GM13977 (cell line): ENCODE data around the gene PDCL2.

Experiments
- DNase-seq: peaks from one replicate; pipeline ENCODE4 v3.0.0; 2012; ENCODE audit warnings: low spot score
- in situ Hi-C: fragments of 300-500 bp; cut with MboI; formaldehyde crosslinking; loops from one replicate; pipeline ENCODE4 v1.12.0; 2022; ENCODE audit warnings: low sequenced_read_pairs, low pct_unique_long_range_greater_than_20kb, mixed read lengths, inconsistent platforms; ENCODE audit not compliant: unreplicated experiment
- TF ChIP-seq, protein P1 (sequence below): IDR thresholded peaks from 2 replicates; pipeline ENCODE4 v1.5.1; 2012; ENCODE audit warnings: mild to moderate bottlenecking, control low read depth; ENCODE audit not compliant: insufficient read depth; ENCODE audit errors: extremely low read depth, missing control alignments

The PDCL2 gene

DNA sequence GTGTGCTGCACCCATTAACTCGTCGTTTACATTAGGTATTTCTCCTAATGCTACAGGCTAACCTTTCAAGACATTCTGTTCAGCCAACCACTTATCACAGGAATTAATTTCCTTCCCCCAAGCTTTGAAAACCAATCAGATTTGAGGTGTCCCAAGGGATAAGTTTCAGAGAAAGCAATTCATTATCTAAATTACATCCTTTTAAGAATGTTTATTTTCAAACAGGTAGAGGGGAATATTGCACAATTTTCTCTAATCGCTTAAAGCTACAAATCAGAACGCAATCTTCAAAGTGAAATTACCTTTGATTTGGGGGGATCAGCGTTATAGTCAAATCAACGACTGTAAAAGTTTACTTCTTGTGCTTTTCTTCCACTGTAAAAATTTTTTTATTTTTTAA is 46.9 kb downstream of the PDCL2 start:
- no peak for DNase-seq
- in situ Hi-C loops, result no loop called here
- TF ChIP-seq, protein P1, sequence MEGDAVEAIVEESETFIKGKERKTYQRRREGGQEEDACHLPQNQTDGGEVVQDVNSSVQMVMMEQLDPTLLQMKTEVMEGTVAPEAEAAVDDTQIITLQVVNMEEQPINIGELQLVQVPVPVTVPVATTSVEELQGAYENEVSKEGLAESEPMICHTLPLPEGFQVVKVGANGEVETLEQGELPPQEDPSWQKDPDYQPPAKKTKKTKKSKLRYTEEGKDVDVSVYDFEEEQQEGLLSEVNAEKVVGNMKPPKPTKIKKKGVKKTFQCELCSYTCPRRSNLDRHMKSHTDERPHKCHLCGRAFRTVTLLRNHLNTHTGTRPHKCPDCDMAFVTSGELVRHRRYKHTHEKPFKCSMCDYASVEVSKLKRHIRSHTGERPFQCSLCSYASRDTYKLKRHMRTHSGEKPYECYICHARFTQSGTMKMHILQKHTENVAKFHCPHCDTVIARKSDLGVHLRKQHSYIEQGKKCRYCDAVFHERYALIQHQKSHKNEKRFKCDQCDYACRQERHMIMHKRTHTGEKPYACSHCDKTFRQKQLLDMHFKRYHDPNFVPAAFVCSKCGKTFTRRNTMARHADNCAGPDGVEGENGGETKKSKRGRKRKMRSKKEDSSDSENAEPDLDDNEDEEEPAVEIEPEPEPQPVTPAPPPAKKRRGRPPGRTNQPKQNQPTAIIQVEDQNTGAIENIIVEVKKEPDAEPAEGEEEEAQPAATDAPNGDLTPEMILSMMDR, result no peak

DNA sequence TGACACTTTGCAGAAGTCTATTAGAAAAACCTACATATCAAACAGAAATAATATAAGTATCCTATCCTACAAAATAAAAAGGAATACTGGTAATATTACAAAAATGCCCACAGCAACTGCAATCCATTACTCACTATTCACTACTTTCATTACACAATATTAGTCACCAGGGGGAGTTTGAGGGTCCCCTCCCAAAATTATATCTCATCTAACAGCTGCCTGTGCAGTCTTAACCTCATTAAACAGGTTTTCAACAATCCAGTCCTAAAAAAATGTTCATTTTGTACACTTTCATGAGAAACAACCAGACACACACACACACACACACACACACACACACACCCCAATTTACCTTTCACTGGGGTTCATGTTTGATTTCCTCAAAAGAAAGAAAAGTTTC is 48.2 kb downstream of the PDCL2 start:
- TF ChIP-seq, protein P1, result peak; percentile 2
- in situ Hi-C loops, result no loop called here
- no peak for DNase-seq

DNA sequence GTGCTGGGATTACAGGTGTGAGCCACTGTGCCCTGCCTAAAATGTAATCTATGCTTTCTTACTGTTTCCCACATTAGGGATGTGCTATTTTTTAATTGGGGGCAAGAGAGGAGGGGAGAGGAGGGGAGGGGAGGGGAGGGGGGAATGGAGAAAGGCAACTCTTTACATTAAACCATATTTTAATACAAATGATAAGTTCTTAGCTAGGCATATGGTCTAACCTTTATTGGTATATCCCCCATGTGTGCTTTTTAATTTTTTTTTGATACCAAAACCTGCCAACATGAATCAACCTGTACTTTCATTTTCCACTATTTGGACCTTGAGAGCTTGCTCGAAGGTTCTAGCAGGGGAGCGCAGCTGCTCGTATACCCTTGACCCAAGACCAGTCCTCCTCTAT is 51.8 kb downstream of the PDCL2 start:
- in situ Hi-C loops, result no loop called here
- DNase-seq, result no peak
- TF ChIP-seq, protein P1, result no peak

DNA sequence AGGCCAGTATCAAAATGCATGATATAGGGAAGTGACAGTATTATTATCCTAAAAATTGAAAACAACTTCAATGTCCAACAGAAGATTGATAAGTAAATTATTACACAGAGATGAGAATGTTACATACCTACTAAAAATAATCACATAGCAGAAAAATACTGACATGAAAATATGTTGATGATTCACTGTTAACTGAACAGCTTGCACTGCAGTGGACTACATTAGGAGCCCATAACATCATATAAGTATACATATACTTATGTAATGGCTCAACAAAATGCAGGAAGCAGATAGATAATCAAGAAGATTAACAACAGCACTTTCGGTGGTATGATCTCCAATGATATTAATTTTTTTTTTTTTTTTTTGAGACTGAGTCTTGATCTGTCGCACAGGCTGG is 52.4 kb downstream of the PDCL2 start:
- no peak for DNase-seq
- in situ Hi-C loops, result no loop called here
- TF ChIP-seq, protein P1, result no peak

DNA sequence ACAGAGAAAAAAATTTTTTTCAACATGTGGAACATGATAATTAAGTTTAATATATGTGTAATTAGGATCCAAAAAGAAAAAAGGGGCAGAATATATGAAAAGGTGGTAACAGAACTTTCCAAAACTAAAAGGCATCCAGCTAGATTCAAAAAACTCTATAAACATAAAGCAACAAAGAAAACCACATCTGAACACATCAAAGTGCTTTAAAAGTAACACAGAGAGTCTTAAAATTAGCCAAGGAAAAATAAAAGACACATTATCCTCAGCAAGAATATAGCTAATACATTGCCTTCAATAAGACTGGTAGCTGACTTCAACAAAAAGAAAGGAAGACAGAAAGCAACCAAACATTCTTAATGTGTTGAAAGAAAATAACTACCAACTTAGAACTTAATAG is 53.5 kb downstream of the PDCL2 start:
- TF ChIP-seq, protein P1, result no peak
- in situ Hi-C loops, result no loop called here

DNA sequence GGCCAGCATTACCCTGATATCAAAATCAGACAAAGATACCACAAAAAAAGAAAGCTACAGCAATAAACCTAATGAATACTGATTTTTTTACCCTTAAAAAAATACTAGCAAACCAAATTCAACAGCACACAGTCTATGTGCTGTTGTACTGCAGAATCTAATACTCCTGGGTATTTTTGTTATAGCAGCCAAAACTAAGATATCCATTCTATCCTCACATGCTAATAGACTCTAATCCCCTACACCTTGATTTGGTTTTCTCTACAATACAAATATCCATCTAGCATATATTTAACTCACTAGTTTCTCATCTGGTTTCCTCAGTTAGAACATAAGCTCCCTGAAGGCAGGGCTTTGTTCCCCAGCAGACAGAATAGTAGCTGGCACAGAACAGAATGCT is 57.7 kb downstream of the PDCL2 start:
- in situ Hi-C loops, result no loop called here

More for the DNA sequence above, 53.5 kb downstream of the PDCL2 start:
- DNase-seq, result no peak

More for the DNA sequence above, 57.7 kb downstream of the PDCL2 start:
- DNase-seq, result no peak
- TF ChIP-seq, protein P1, result no peak
